Pancreas (tissue), 10 donors: ENCODE measurements around the gene GNAL. TPM values are rescaled to one million over a fixed set of nuclear protein-coding genes. Genes with fewer than 3 reads are reported as not detected.

ENCODE experiments used
- ATAC-seq, 4 donors: fragments of 200-7000 bp; cut with Tn5 transposase; one replicate each; pipeline versions ENCODE4 v1.8.0 to v1.9.1; 2020; ENCODE audit warnings: mild to moderate bottlenecking in 4 of 4, moderate library complexity in 4 of 4
- DNase-seq, 6 donors: peaks; one replicate each; pipeline ENCODE4 v3.0.0-alpha.2; 2020
- FAIRE-seq: peaks from 2 replicates; lab custom pipeline; 2012; peaks lifted over from hg19 to GRCh38; lab: Jason Lieb, UNC
- H3K27ac ChIP-seq, 4 donors: fragments of 200-600 bp; sonication (generic); 1 replicate in 3 of 4; 2 replicates in 1 of 4; pipeline versions ENCODE4 v1.5.0 to v1.8.0; 2020
- H3K27me3 ChIP-seq, 4 donors: fragments of 200-600 bp; one replicate each; pipeline ENCODE4 v1.8.0; 2021
- H3K36me3 ChIP-seq, 3 donors: fragments of 200-600 bp; sonication (generic) in 1 of 3; one replicate each; pipeline versions ENCODE4 v1.5.0 to v1.8.0; 2020 to 2021
- H3K4me1 ChIP-seq, 3 donors: fragments of 200-600 bp; one replicate each; pipeline ENCODE4 v1.8.0; 2021
- H3K4me3 ChIP-seq, 4 donors: fragments of 200-600 bp; sonication (generic) in 2 of 4; one replicate each; pipeline versions ENCODE4 v1.5.0 to v1.8.0; 2020 to 2021
- H3K9me3 ChIP-seq, 4 donors: fragments of 200-600 bp; one replicate each; pipeline ENCODE4 v1.8.0; 2021
- WGBS, 2 donors: extraction: QIAGEN DNeasy Blood & Tissue Kit; methylation state at CpG; one replicate each; pipeline ENCODE4 v1.1.7; 2013; 5-methylcytosine and 5-hydroxymethylcytosine counted together
- intact Hi-C, 3 donors: fragments of 100-400 bp; cut with DNase I; formaldehyde crosslinking; loops; one replicate each; pipeline versions ENCODE4 v1.11.1 to v1.14.2; 2022
- polyA plus RNA-seq, 2 donors: library from polyadenylated mRNA; stranded (reverse); fragments of 200-250 nt; gene quantifications; one replicate each; pipeline ENCODE4 v1.2.3, GENCODE V29; 2013
- total RNA-seq, 6 donors: library from RNA; stranded (reverse); fragmentation: NEBNext Ultra II Directional in 4 of 6; extraction: Animal tissue kit (Norgen Biotek cat#: 25700) in 4 of 6; gene quantifications; one replicate each; pipeline versions ENCODE4 v1.2.1 to v1.2.4, GENCODE V29; 2021 to 2023
- TF ChIP-seq, protein P1 (sequence below), 4 donors: fragments of 200-600 bp; sonication (generic) in 3 of 4; IDR thresholded peaks; one replicate each; pipeline versions ENCODE4 v1.5.0 to v1.8.0; 2021; ENCODE audit warnings: antibody characterized with exemption in 4 of 4
- donor health status: healthy with polysubstance abuse.
- donor health status: DM: no; HTN: no; CAD: no; lungs with moderate emphysema.
- donor health status: DM: no; HTN: no; CAD: no.
- donor health status: control.
- donor health status: control.
- donor health status: Bipolar disorder and iron deficiency.
- donor health status: DM: yes; HTN: yes; CAD: no.
- donor health status: DM: no; HTN: no; CAD: no.
- donor health status: DM: no; HTN: no; CAD: no.
- donor health status: DM: yes; HTN: yes; CAD: no.

Gene GNAL
- total and polyA plus RNA-seq, 8 donors, result 0.22 to 2.2 (median 0.71) TPM

DNA sequence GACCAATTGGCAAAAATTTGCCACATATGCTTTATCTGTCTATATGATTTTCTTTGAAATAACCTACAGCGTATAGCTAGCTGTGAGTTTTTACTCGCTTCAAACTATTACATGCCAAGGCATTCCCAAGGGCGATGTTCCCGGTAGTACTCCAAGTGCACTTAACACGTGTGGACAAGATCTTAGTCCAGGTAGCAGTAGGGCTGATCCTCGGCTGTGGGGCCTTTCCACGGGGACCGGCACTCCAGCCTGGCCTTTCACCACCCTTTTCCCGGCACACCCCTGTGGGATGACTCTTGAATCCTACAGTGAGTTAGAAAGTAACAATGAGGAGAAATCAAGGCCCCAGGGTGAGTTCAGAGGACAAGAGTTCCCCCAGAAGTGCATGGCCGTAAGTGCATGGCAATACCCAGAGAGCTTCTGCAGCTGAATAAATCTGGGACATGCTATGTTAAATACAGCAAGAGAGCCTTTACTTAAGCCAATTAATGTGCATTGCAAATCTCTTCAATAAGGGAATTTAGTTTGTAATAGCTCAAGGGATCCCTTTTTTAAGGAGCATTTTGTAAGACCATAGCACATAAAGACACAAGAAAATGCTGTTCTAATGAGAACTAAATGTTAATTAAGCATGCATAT lies 188.6 kb downstream of the GNAL start:
- no peak overlapping the region for H3K4me3 ChIP-seq
- FAIRE-seq (no peak), DNase-seq (no peak), ATAC-seq (no peak)
- TF ChIP-seq, protein P1, sequence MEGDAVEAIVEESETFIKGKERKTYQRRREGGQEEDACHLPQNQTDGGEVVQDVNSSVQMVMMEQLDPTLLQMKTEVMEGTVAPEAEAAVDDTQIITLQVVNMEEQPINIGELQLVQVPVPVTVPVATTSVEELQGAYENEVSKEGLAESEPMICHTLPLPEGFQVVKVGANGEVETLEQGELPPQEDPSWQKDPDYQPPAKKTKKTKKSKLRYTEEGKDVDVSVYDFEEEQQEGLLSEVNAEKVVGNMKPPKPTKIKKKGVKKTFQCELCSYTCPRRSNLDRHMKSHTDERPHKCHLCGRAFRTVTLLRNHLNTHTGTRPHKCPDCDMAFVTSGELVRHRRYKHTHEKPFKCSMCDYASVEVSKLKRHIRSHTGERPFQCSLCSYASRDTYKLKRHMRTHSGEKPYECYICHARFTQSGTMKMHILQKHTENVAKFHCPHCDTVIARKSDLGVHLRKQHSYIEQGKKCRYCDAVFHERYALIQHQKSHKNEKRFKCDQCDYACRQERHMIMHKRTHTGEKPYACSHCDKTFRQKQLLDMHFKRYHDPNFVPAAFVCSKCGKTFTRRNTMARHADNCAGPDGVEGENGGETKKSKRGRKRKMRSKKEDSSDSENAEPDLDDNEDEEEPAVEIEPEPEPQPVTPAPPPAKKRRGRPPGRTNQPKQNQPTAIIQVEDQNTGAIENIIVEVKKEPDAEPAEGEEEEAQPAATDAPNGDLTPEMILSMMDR (IDR thresholded peaks at IDR 0.05), result no peak
- H3K27ac ChIP-seq, result no peak overlapping the region
- H3K27me3 ChIP-seq, result no peaks in the 10 kb centered on the region
- intact Hi-C loops, result no loop called here
- H3K4me1 ChIP-seq, result no peaks in the 10 kb centered on the region
- H3K36me3 ChIP-seq, result no peaks in the 10 kb centered on the region
- no peaks in the 10 kb centered on the region for H3K9me3 ChIP-seq
- 91 to 93% methylated on average over 10 of the region's 10 CpGs for WGBS, 2 donors

DNA sequence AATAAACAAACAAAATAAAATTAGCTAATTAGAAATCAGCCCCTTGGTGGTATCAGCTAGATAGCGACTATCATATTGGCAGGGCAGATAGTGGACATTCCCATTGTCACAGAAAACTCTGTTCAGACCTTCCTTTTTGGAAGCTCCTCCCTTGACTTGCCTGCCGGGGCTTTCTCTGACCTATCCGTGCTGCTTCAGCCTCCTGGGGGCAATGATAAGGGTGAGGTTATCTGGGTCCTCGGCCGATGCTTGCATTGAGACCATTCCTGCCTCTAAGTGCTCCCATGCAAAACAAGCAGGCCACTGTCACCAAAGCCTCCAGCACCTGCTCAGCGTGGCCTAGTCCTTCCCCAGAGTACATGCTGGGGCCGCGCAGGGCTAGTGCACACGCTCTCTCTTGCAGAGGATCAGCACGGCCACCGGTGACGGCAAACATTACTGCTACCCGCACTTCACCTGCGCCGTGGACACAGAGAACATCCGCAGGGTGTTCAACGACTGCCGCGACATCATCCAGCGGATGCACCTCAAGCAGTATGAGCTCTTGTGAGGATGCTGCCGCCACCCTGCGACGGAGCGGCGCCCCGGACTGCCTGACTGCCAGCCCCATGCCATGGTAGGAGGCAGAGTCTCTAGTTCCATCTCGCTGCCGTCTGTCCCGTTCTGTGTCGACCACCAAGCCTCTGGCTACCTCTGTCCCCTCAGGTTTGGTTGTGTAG lies 191.7 kb downstream of the GNAL start:
- no peak for FAIRE-seq
- TF ChIP-seq, protein P1 (IDR thresholded peaks at IDR 0.05), result no peak
- Histone ChIP-seq H3K9me3 (no peaks in the 10 kb centered on the region), H3K36me3 (peaks cover 0 to 13% (median 0%) of the 10 kb centered on the region in 3 donors), H3K27me3 (no peaks in the 10 kb centered on the region), H3K4me3 (no peak overlapping the region), H3K4me1 (no peaks in the 10 kb centered on the region), H3K27ac (no peak overlapping the region)
- intact Hi-C loops, result loop anchor here in 1 of 3 donors (10.0 kb wide), 1 partner anchor 156 kb away; no protein-coding TSS in a partner anchor
- no peak for DNase-seq
- no peak for ATAC-seq
- 90 to 91% methylated on average over 30 of the region's 30 CpGs for WGBS, 2 donors

DNA sequence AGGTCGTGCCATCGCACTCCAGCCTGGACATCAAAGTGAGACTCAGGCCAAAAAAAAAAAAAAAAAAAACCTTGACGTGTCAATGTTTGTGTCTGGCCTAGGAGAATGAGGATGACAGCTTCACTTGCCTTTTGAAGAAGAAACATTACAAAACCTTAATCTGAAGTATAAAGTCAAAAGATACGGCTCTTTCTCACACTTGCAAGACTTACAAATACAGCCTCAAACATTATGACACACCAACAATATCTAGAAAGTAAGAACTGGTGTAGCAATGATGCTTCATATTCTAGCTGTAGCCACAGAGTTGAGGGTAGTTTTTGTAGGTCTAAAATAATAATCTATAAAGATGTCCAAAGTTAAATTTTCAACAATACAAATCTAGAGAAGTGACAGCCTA lies 193.6 kb downstream of the GNAL start:
- intact Hi-C loops, result loop anchor here in 1 of 3 donors (10.0 kb wide), 1 partner anchor 158 kb away; no protein-coding TSS in a partner anchor
- Histone ChIP-seq H3K4me3 (no peak overlapping the region), H3K27me3 (no peaks in the 10 kb centered on the region), H3K36me3 (peaks cover 0 to 29% (median 11%) of the 10 kb centered on the region in 3 donors), H3K4me1 (no peaks in the 10 kb centered on the region), H3K9me3 (no peaks in the 10 kb centered on the region), H3K27ac (no peak overlapping the region)
- no peak for FAIRE-seq
- WGBS, 2 donors, result 52 to 75% methylated on average over 4 of the region's 4 CpGs
- TF ChIP-seq, protein P1 (IDR thresholded peaks at IDR 0.05), result no peak
- ATAC-seq, result no peak
- DNase-seq, result no peak

DNA sequence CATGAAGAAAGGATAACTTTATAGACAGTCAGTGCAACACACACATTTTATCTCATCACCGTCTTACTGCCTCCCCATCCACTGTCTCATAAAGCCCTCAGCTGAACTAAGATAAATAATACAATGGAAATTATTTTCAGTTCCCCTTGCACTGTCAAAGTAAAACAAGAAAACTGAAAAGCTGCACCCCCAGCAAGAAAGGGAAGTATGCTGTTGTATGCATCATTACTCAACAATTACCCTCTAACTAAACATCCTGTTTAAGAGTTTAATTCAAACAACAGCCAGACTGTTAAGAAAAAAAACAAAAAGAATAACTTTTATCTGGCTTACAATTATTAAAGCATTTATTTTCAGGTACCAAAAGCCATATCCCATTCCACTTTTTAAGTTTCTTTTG lies 194.1 kb downstream of the GNAL start:
- no peaks in the 10 kb centered on the region for H3K4me1 ChIP-seq

More for the DNA sequence above, 194.1 kb downstream of the GNAL start:
- Histone ChIP-seq H3K27me3 (no peaks in the 10 kb centered on the region), H3K4me3 (no peak overlapping the region), H3K36me3 (peaks cover 0 to 33% (median 12%) of the 10 kb centered on the region in 3 donors), H3K9me3 (no peaks in the 10 kb centered on the region), H3K27ac (no peak overlapping the region)
- WGBS, 2 donors, result 84 to 86% methylated on average over 1 of the region's 1 CpG
- ATAC-seq (peak in 2 of 4 donors; percentile 40 to 45), FAIRE-seq (no peak), DNase-seq (no peak)
- TF ChIP-seq, protein P1 (IDR thresholded peaks at IDR 0.05), result no peak
- intact Hi-C loops, result loop anchor here in 1 of 3 donors (10.0 kb wide), 1 partner anchor 158 kb away; no protein-coding TSS in a partner anchor
